GM23338 (cell line): ENCODE measurements around the gene NCOA6.

Experiments
- CREB1 ChIP-seq: fragments of 250-450 bp; sonication (Bioruptor Pico); IDR thresholded peaks from 2 replicates; pipeline ENCODE4 v1.5.0; 2020; ENCODE audit warnings: low read depth, mild to moderate bottlenecking, moderate library complexity
- CTCF ChIP-seq, 2 experiments: fragments of 200-600 bp in 1 of 2; sonication (generic) in 1 of 2; conservative IDR thresholded peaks; 2 replicates each; pipeline versions ENCODE4 v1.5.1 to v1.6.1; 2016 to 2017; ENCODE audit warnings: antibody characterized with exemption in 2 of 2, low read depth in 2 of 2, mild to moderate bottlenecking in 2 of 2, moderate library complexity in 1 of 2
- ETS1 ChIP-seq: IDR thresholded peaks from 2 replicates; pipeline ENCODE4 v1.6.1; 2016; ENCODE audit warnings: antibody characterized with exemption
- EZH2 ChIP-seq: fragments of 200-600 bp; sonication (generic); IDR thresholded peaks from one replicate; pipeline ENCODE4 v1.8.0; 2017; ENCODE audit warnings: antibody characterized with exemption, mild to moderate bottlenecking, low read depth; ENCODE audit not compliant: unreplicated experiment
- EZH2phosphoT487 ChIP-seq: fragments of 200-600 bp; sonication (generic); IDR thresholded peaks from one replicate; pipeline ENCODE4 v1.8.1; 2018; ENCODE audit warnings: antibody characterized with exemption; ENCODE audit not compliant: unreplicated experiment
- POLR2AphosphoS5 ChIP-seq: IDR thresholded peaks from 2 replicates; pipeline ENCODE4 v1.6.1; 2016; ENCODE audit warnings: antibody characterized with exemption, low read depth
- REST ChIP-seq: IDR thresholded peaks from one replicate; pipeline ENCODE4 v1.6.1; 2018; ENCODE audit warnings: antibody characterized with exemption; ENCODE audit not compliant: unreplicated experiment
- ZNF114 ChIP-seq: fragments of 250-450 bp; sonication (Bioruptor Pico); IDR thresholded peaks from 2 replicates; pipeline ENCODE4 v1.5.0; 2020; ENCODE audit warnings: mild to moderate bottlenecking, moderate library complexity
- ZNF462 ChIP-seq: fragments of 250-450 bp; sonication (Bioruptor Pico); IDR thresholded peaks from 2 replicates; pipeline ENCODE4 v1.5.0; 2020; ENCODE audit warnings: mild to moderate bottlenecking, moderate library complexity

- TF ChIP-seq EZH2phosphoT487 (no peak), CTCF (conservative IDR thresholded peaks at IDR 0.05; ENCODE audit: low read depth in 2 of 2) (no peak), ZNF114 (CRISPR knock-in tag) (no peak), POLR2AphosphoS5 (no peak), EZH2 (no peak), CREB1 (CRISPR knock-in tag) (no peak), REST (no peak), ETS1 (no peak), ZNF462 (CRISPR knock-in tag) (no peak)
These were observed 156.4 kb downstream of the NCOA6 start for GRCh38 chr20:34669094-34669493.
